Upper lobe of left lung (tissue), 6 donors: ENCODE results near the gene GIPC1. TPM values are rescaled to one million over a fixed set of nuclear protein-coding genes. Genes with fewer than 3 reads are reported as not detected.

Experiments
- ATAC-seq, 2 donors: fragments of 200-7000 bp; cut with Tn5 transposase; one replicate each; pipeline ENCODE4 v1.9.1; 2022; ENCODE audit warnings: mild to moderate bottlenecking in 2 of 2, moderate library complexity in 2 of 2; ENCODE audit not compliant: low FRiP score in 2 of 2
- DNase-seq, 2 donors: peaks; one replicate each; pipeline ENCODE4 v3.0.0-alpha.2; 2019 to 2020
- H3K27ac ChIP-seq, 4 donors: fragments of 200-600 bp; sonication (generic); one replicate each; pipeline ENCODE4 v1.5.1; 2016 to 2019
- H3K27me3 ChIP-seq, 4 donors: fragments of 200-600 bp; sonication (generic); one replicate each; pipeline ENCODE4 v1.5.1; 2017 to 2019
- H3K36me3 ChIP-seq, 4 donors: fragments of 200-600 bp; sonication (generic); one replicate each; pipeline ENCODE4 v1.5.1; 2016 to 2019
- H3K4me1 ChIP-seq, 4 donors: fragments of 200-600 bp; sonication (generic); one replicate each; pipeline ENCODE4 v1.5.1; 2018 to 2019
- H3K4me3 ChIP-seq, 4 donors: fragments of 200-600 bp; sonication (generic); one replicate each; pipeline ENCODE4 v1.5.1; 2017 to 2019; ENCODE audit warnings: mild to moderate bottlenecking in 2 of 4, moderate library complexity in 1 of 4
- H3K9me3 ChIP-seq, 4 donors: fragments of 200-600 bp; sonication (generic); one replicate each; pipeline ENCODE4 v1.5.1; 2018 to 2019
- EP300 ChIP-seq, 4 donors: sonication (generic); formaldehyde crosslinking; IDR thresholded peaks; one replicate each; pipeline ENCODE4 v1.5.1; 2017; ENCODE audit warnings: antibody characterized with exemption in 4 of 4, control low read depth in 2 of 4
- POLR2A ChIP-seq, 4 donors: fragments of 450-650 bp; IDR thresholded peaks; one replicate each; pipeline ENCODE4 v1.5.1; 2016 to 2017; ENCODE audit warnings: antibody characterized with exemption in 4 of 4, mild to moderate bottlenecking in 2 of 4
- POLR2AphosphoS5 ChIP-seq, 2 donors: sonication (generic); formaldehyde crosslinking; IDR thresholded peaks; one replicate each; pipeline ENCODE4 v1.5.1; 2017; ENCODE audit warnings: antibody characterized with exemption in 2 of 2
- whole genome bisulfite sequencing, 2 donors: methylation state at CpG; one replicate each; pipeline ENCODE4 v1.1.5; 2017 to 2018; 5-methylcytosine and 5-hydroxymethylcytosine counted together
- total RNA-seq, 6 donors: library from RNA; depleted of rRNA in 4 of 6; stranded (reverse); fragments of >200 nt in 4 of 6; gene quantifications; one replicate each; pipeline versions ENCODE4 v1.1.0 to v1.2.1, GENCODE V29; 2016 to 2021
- TF ChIP-seq, protein P1 (sequence below), 6 experiments: fragments of 450-650 bp in 4 of 6; fragments of 200-600 bp in 2 of 6; sonication (generic) in 2 of 6; IDR thresholded peaks; one replicate each; pipeline ENCODE4 v1.5.1; 2016 to 2019; ENCODE audit warnings: antibody characterized with exemption in 6 of 6
- donor health status: DM: no; HTN: no; CAD: no; lungs with moderate emphysema.
- donor health status: DM: no; HTN: yes; CAD: no; lungs with severe emphysema.

GIPC1 gene
- total RNA-seq, 6 donors from 2014 or later = 103 to 283 (median 152) TPM

DNA sequence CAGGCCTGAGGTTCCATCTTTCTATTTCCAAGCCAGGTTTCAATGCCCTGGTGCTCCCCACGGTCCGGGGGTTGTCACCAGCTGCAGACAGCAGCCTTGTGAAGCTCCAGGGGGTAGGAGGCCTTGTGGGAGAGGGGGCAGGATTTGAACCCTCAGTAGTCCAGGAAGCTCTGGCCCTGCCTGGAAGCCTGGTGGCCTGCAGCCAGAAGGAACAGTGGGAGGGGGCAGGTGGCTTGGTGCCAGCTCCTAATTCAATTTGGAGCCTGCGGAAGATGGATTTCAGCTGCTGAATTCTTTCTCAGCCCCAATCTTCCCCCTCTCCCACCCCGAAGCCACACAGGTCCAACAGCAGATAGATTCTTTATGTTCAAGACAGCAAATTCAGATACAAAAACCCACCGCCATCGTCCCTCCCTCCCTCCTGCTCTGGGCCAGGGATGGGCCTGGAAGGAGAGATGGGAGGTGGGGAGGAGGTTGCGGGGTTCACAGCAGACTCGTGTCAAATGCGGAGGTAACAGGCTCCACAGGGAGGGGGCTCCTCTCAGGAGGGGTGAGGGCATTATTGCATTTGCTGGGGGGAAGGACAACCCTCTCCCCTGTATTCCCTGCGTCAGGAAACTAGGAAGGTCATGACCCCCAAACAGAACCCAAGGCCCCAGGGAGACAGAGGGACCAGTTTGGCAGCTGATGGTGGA is 18.4 kb downstream of the GIPC1 start:
- 67 to 79% methylated on average over 10 of the region's 10 CpGs for WGBS, 2 donors
- Histone ChIP-seq H3K4me1 (peaks cover 34 to 65% (median 44%) of the 10 kb centered on the region in 4 donors), H3K27ac (peak overlapping the region; percentile 39 to 72 (median 54)), H3K36me3 (peaks cover 0 to 49% (median 42%) of the 10 kb centered on the region in 4 donors), H3K27me3 (peaks cover 0 to 24% (median 5%) of the 10 kb centered on the region in 4 donors), H3K4me3 (no peak overlapping the region), H3K9me3 (no peaks in the 10 kb centered on the region)
- no peak for DNase-seq
- no peak for TF ChIP-seq POLR2A (IDR thresholded peaks at IDR 0.05)
- TF ChIP-seq EP300 (IDR thresholded peaks at IDR 0.05) = no peak
- peak; percentile 30 for TF ChIP-seq POLR2AphosphoS5 (IDR thresholded peaks at IDR 0.05)
- ATAC-seq = no peak

GRCh38 chr19:14476673-14477401 is 19.1 kb downstream of the GIPC1 start:
- Histone ChIP-seq H3K4me3 (no peak overlapping the region), H3K27me3 (peaks cover 0 to 26% (median 7%) of the 10 kb centered on the region in 4 donors), H3K27ac (peak overlapping the region; percentile 39 to 72 (median 40)), H3K36me3 (peaks cover 0 to 42% (median 34%) of the 10 kb centered on the region in 4 donors), H3K4me1 (peaks cover 41 to 72% (median 52%) of the 10 kb centered on the region in 4 donors), H3K9me3 (no peaks in the 10 kb centered on the region)
- ATAC-seq = peak; percentile 22 to 48
- peak in 1 of 2 donors; percentile 67 for DNase-seq
- TF ChIP-seq POLR2AphosphoS5 (IDR thresholded peaks at IDR 0.05) (peak in 1 of 2 donors; percentile 41), POLR2A (IDR thresholded peaks at IDR 0.05) (no peak), EP300 (IDR thresholded peaks at IDR 0.05) (no peak)
- TF ChIP-seq, protein P1, sequence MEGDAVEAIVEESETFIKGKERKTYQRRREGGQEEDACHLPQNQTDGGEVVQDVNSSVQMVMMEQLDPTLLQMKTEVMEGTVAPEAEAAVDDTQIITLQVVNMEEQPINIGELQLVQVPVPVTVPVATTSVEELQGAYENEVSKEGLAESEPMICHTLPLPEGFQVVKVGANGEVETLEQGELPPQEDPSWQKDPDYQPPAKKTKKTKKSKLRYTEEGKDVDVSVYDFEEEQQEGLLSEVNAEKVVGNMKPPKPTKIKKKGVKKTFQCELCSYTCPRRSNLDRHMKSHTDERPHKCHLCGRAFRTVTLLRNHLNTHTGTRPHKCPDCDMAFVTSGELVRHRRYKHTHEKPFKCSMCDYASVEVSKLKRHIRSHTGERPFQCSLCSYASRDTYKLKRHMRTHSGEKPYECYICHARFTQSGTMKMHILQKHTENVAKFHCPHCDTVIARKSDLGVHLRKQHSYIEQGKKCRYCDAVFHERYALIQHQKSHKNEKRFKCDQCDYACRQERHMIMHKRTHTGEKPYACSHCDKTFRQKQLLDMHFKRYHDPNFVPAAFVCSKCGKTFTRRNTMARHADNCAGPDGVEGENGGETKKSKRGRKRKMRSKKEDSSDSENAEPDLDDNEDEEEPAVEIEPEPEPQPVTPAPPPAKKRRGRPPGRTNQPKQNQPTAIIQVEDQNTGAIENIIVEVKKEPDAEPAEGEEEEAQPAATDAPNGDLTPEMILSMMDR (IDR thresholded peaks at IDR 0.05) = no peak
- WGBS, 2 donors = 41 to 71% methylated on average over 22 to 23 of the region's 26 CpGs

- WGBS, 2 donors = 84 to 90% methylated on average over 7 of the region's 7 CpGs
These were observed 19.6 kb downstream of the GIPC1 start for GRCh38 chr19:14476327-14476672.

GRCh38 chr19:14475251-14476073 is 20.5 kb downstream of the GIPC1 start, which contains the start of gene PTGER1:
Gene PTGER1 (minus strand): TSS chr19:14475354. CDS start chr19:14474320, 1,034 bp downstream.
- peak within 1 kb of the TSS in 3 of 4 donors; percentile 15 to 62 (median 32) for H3K27ac ChIP-seq
- H3K9me3 ChIP-seq = no peaks in the 10 kb centered on the region
- peaks cover 0 to 26% (median 7%) of the 10 kb centered on the region in 4 donors for H3K27me3 ChIP-seq
- peak within 1 kb of the TSS in 3 of 4 donors; percentile 4 to 33 (median 31) for H3K4me3 ChIP-seq
- H3K4me1 ChIP-seq = peaks cover 42 to 73% (median 52%) of the 10 kb centered on the region in 4 donors
- TF ChIP-seq POLR2AphosphoS5 (IDR thresholded peaks at IDR 0.05) = no peak
- TF ChIP-seq, protein P1 (IDR thresholded peaks at IDR 0.05) = peak; percentile 21 to 41 (median 28)
- TF ChIP-seq POLR2A (IDR thresholded peaks at IDR 0.05) = no peak
- peaks cover 0 to 47% (median 43%) of the 10 kb centered on the region in 4 donors for H3K36me3 ChIP-seq
- peak in 1 of 2 donors; percentile 88 for DNase-seq
- ATAC-seq = peak in 1 of 2 donors; percentile 25
- 5 to 8% methylated on average over 11 to 33 of the region's 33 CpGs for WGBS, 2 donors

More at GRCh38 chr19:14476327-14476672, 19.6 kb downstream of the GIPC1 start:
- peak overlapping the region in 3 of 4 donors; percentile 15 to 62 (median 39) for H3K27ac ChIP-seq
- H3K4me3 ChIP-seq = no peak overlapping the region
- TF ChIP-seq, protein P1 (IDR thresholded peaks at IDR 0.05) = no peak
- TF ChIP-seq POLR2A (IDR thresholded peaks at IDR 0.05) (no peak), EP300 (IDR thresholded peaks at IDR 0.05) (no peak), POLR2AphosphoS5 (IDR thresholded peaks at IDR 0.05) (no peak)
- no peak for DNase-seq
- H3K4me1 ChIP-seq = peaks cover 42 to 75% (median 52%) of the 10 kb centered on the region in 4 donors
- H3K27me3 ChIP-seq = peaks cover 0 to 26% (median 7%) of the 10 kb centered on the region in 4 donors
- H3K9me3 ChIP-seq = no peaks in the 10 kb centered on the region
- peaks cover 0 to 46% (median 37%) of the 10 kb centered on the region in 4 donors for H3K36me3 ChIP-seq
- no peak for ATAC-seq
